Endodermal cell (in vitro differentiated cells): Measurements from ENCODE around the gene FANK1. TPM values are rescaled to one million over a fixed set of nuclear protein-coding genes. Genes with fewer than 3 reads are reported as not detected.
A peak's percentile ranks its signal among the peaks of the same experiment; 100 is the strongest.

ENCODE experiments used
- DNase-seq: peaks from one replicate; pipeline ENCODE4 v3.0.0-alpha.2; 2017
- H3K27ac ChIP-seq: 2 replicates; pipeline ENCODE4 v1.5.1; 2013; ENCODE audit warnings: mild to moderate bottlenecking, low read depth, low read length, moderate library complexity
- H3K27me3 ChIP-seq: 2 replicates; pipeline ENCODE4 v1.6.1; 2013; ENCODE audit warnings: mild to moderate bottlenecking, low read length, moderate library complexity; ENCODE audit not compliant: insufficient read depth, control insufficient read depth, poor library complexity, severe bottlenecking
- H3K36me3 ChIP-seq: 2 replicates; pipeline ENCODE4 v1.7.0; 2013; ENCODE audit warnings: mild to moderate bottlenecking, low read length, moderate library complexity; ENCODE audit not compliant: control insufficient read depth, insufficient read depth
- H3K4me1 ChIP-seq: one replicate; pipeline ENCODE4 v1.7.0; 2013; ENCODE audit warnings: low read length; ENCODE audit not compliant: control insufficient read depth, insufficient read depth
- H3K4me3 ChIP-seq: 2 replicates; pipeline ENCODE4 v1.5.1; 2013; ENCODE audit warnings: mild to moderate bottlenecking, low read length, moderate library complexity
- H3K9ac ChIP-seq: 2 replicates; pipeline ENCODE4 v1.6.1; 2013; ENCODE audit warnings: mild to moderate bottlenecking, low read length, moderate library complexity; ENCODE audit not compliant: poor library complexity, severe bottlenecking; ENCODE audit errors: extremely low read depth
- H3K9me3 ChIP-seq: 2 replicates; pipeline ENCODE4 v1.6.1; 2013; ENCODE audit warnings: mild to moderate bottlenecking, low read length, moderate library complexity; ENCODE audit not compliant: control insufficient read depth
- H3K27ac Mint-ChIP-seq: 2 replicates; pipeline ENCODE4 v1.8.0; 2020; ENCODE audit warnings: mixed read lengths
- H3K27me3 Mint-ChIP-seq: 2 replicates; pipeline ENCODE4 v1.8.0; 2021; ENCODE audit warnings: mild to moderate bottlenecking, mixed read lengths; ENCODE audit not compliant: insufficient read depth
- H3K36me3 Mint-ChIP-seq: 2 replicates; pipeline ENCODE4 v1.8.0; 2020; ENCODE audit warnings: low read depth, mixed read lengths
- H3K4me1 Mint-ChIP-seq: 2 replicates; pipeline ENCODE4 v1.8.0; 2020; ENCODE audit warnings: mixed read lengths
- H3K4me3 Mint-ChIP-seq: 2 replicates; pipeline ENCODE4 v1.8.0; 2020; ENCODE audit warnings: mild to moderate bottlenecking, moderate library complexity, mixed read lengths
- H3K9me3 Mint-ChIP-seq: 2 replicates; pipeline ENCODE4 v1.8.0; 2020; ENCODE audit warnings: mild to moderate bottlenecking, mixed read lengths
- WGBS, 2 experiments: methylation state at CpG; one replicate each; pipeline versions ENCODE4 v1.1.5 to v1.1.7; 2013; ENCODE audit warnings: missing lambda C conversion rate in 2 of 2, mixed read lengths in 1 of 2; ENCODE audit not compliant: insufficient coverage in 1 of 2, insufficient read length in 1 of 2; 5-methylcytosine and 5-hydroxymethylcytosine counted together
- total RNA-seq, 2 donors: library from RNA; stranded (reverse); fragmentation: NEBNext Ultra II Directional in 1 of 2; extraction: Animal tissue kit (Norgen Biotek cat#: 25700) in 1 of 2; gene quantifications; 2 replicates in 1 of 2; 3 replicates in 1 of 2; pipeline ENCODE4 v1.2.1, GENCODE V29; 2021
- TF ChIP-seq, protein P1 (sequence below): fragments of 200-600 bp; sonication (generic); conservative IDR thresholded peaks from 2 replicates; pipeline ENCODE4 v1.5.0; 2021; ENCODE audit warnings: antibody characterized with exemption, mild to moderate bottlenecking

The FANK1 gene
- total RNA-seq, 2 donors from 2014 or later = 7.7 to 10.0 TPM

- DNase-seq = peak; percentile 79
- 73 to 80% methylated on average over 4 to 10 of the region's 10 CpGs for WGBS, 2 experiments
These were observed 117.3 kb downstream of the FANK1 start for GRCh38 chr10:126013489-126014281.

DNA sequence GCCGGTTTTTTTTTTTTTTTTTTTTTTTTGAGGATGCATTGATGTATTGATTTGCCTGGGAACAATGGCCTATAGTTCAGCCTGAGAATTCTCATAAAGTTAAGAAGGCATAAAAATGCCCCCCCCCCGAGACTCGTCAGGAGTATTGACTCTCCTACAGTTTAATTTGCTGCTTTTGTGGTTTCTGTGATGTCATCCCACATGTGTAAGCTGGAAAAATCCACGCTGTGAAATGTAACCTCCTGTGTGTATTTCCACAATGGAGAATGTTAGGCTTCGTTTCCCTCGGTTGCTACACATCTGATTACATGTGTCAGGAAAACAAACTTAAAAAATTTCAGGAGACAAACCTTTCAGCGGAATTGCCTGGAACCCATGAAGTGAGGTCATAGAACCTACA, 117.9 kb downstream of the FANK1 start:
- Mint-ChIP-seq H3K36me3 (no peaks in the 10 kb centered on the region), H3K27me3 (no peaks in the 10 kb centered on the region), H3K4me3 (no peak overlapping the region), H3K4me1 (peaks cover 9% of the 10 kb centered on the region), H3K9me3 (no peaks in the 10 kb centered on the region), H3K27ac (no peak overlapping the region)
- Histone ChIP-seq H3K27me3 (no peaks in the 10 kb centered on the region), H3K4me3 (no peak overlapping the region), H3K9ac (no peak overlapping the region), H3K36me3 (no peaks in the 10 kb centered on the region), H3K9me3 (no peaks in the 10 kb centered on the region), H3K27ac (no peak overlapping the region), H3K4me1 (peaks cover 7% of the 10 kb centered on the region)
- no peak for DNase-seq
- TF ChIP-seq, protein P1, sequence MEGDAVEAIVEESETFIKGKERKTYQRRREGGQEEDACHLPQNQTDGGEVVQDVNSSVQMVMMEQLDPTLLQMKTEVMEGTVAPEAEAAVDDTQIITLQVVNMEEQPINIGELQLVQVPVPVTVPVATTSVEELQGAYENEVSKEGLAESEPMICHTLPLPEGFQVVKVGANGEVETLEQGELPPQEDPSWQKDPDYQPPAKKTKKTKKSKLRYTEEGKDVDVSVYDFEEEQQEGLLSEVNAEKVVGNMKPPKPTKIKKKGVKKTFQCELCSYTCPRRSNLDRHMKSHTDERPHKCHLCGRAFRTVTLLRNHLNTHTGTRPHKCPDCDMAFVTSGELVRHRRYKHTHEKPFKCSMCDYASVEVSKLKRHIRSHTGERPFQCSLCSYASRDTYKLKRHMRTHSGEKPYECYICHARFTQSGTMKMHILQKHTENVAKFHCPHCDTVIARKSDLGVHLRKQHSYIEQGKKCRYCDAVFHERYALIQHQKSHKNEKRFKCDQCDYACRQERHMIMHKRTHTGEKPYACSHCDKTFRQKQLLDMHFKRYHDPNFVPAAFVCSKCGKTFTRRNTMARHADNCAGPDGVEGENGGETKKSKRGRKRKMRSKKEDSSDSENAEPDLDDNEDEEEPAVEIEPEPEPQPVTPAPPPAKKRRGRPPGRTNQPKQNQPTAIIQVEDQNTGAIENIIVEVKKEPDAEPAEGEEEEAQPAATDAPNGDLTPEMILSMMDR = no peak
- WGBS, 2 experiments = 88 to 92% methylated on average over 7 of the region's 7 CpGs

More at GRCh38 chr10:126013489-126014281, 117.3 kb downstream of the FANK1 start:
- Mint-ChIP-seq H3K27ac (peak overlapping the region; percentile 81), H3K27me3 (no peaks in the 10 kb centered on the region), H3K36me3 (no peaks in the 10 kb centered on the region), H3K4me1 (peaks cover 9% of the 10 kb centered on the region), H3K9me3 (no peaks in the 10 kb centered on the region), H3K4me3 (no peak overlapping the region)
- Histone ChIP-seq H3K9ac (peak overlapping the region; percentile 48), H3K27ac (no peak overlapping the region), H3K4me1 (peaks cover 7% of the 10 kb centered on the region), H3K36me3 (no peaks in the 10 kb centered on the region), H3K4me3 (no peak overlapping the region), H3K27me3 (no peaks in the 10 kb centered on the region), H3K9me3 (no peaks in the 10 kb centered on the region)
- TF ChIP-seq, protein P1 = peak; percentile 68

DNA sequence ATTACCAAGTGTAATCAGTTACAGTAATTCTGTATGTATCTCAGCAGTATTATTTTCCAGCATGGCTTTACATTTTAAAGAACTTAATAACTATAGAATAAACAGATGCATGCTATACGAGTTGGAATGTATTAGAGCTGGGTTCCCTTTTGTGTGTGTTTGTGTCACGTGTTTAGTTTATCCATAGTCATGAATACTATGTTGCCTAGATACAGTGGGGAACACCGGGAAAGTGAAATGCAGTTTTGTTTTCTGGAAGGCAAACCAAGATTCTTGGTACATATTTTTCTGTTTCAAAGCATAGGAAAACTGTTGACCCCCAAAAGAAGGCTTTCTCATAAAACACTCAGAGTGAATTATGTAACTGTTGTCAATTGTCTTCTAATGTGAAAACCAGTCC, 119.0 kb downstream of the FANK1 start:
- Histone ChIP-seq H3K36me3 (no peaks in the 10 kb centered on the region), H3K9ac (no peak overlapping the region), H3K4me1 (peaks cover 7% of the 10 kb centered on the region), H3K4me3 (no peak overlapping the region), H3K27ac (no peak overlapping the region), H3K9me3 (no peaks in the 10 kb centered on the region), H3K27me3 (no peaks in the 10 kb centered on the region)
- TF ChIP-seq, protein P1 = no peak
- Mint-ChIP-seq H3K27ac (no peak overlapping the region), H3K9me3 (no peaks in the 10 kb centered on the region), H3K36me3 (no peaks in the 10 kb centered on the region), H3K4me3 (no peak overlapping the region), H3K4me1 (peaks cover 9% of the 10 kb centered on the region), H3K27me3 (no peaks in the 10 kb centered on the region)
- WGBS, 2 experiments = 84 to 88% methylated on average over 3 of the region's 3 CpGs
- DNase-seq = no peak
